ENCODE results near the gene ADAMTSL2. TPM values are rescaled to one million over a fixed set of nuclear protein-coding genes. Genes with fewer than 3 reads are reported as not detected.

Gene ADAMTSL2
- total RNA-seq, 1 donor from 2014 or later = 14.0 TPM

GRCh38 chr9:133535306-133535877 lies 888 bp downstream of the ADAMTSL2 start:
- no peak for DNase-seq (ENCODE audit: low spot score)

- no peak for DNase-seq (ENCODE audit: low spot score)
Measured at GRCh38 chr9:133536080-133536479, 1.6 kb downstream of the ADAMTSL2 start.

GRCh38 chr9:133536536-133536935 lies 2.0 kb downstream of the ADAMTSL2 start:
- DNase-seq (ENCODE audit: low spot score) = no peak

- DNase-seq (ENCODE audit: low spot score) = no peak
Measured at GRCh38 chr9:133537257-133537656, 2.8 kb downstream of the ADAMTSL2 start.

- DNase-seq (ENCODE audit: low spot score) = no peak
Measured at GRCh38 chr9:133538176-133538575, 3.7 kb downstream of the ADAMTSL2 start.

- no peak for DNase-seq (ENCODE audit: low spot score)
Measured at GRCh38 chr9:133538851-133539833, 4.6 kb downstream of the ADAMTSL2 start.

- no peak for DNase-seq (ENCODE audit: low spot score)
Measured at GRCh38 chr9:133539991-133540697, 5.6 kb downstream of the ADAMTSL2 start.

GRCh38 chr9:133540698-133541025 lies 6.2 kb downstream of the ADAMTSL2 start:
- DNase-seq (ENCODE audit: low spot score) = no peak

- DNase-seq (ENCODE audit: low spot score) = no peak
Measured at GRCh38 chr9:133542002-133542401, 7.5 kb downstream of the ADAMTSL2 start.

- DNase-seq (ENCODE audit: low spot score) = no peak
Measured at GRCh38 chr9:133543772-133544467, 9.4 kb downstream of the ADAMTSL2 start.

- no peak for DNase-seq (ENCODE audit: low spot score)
Measured at GRCh38 chr9:133545494-133546286, 11.2 kb downstream of the ADAMTSL2 start.

GRCh38 chr9:133546287-133546680 lies 11.8 kb downstream of the ADAMTSL2 start:
- DNase-seq (ENCODE audit: low spot score) = no peak

GRCh38 chr9:133547116-133547515 lies 12.6 kb downstream of the ADAMTSL2 start:
- DNase-seq (ENCODE audit: low spot score) = no peak

- DNase-seq (ENCODE audit: low spot score) = no peak
Measured at GRCh38 chr9:133551446-133551845, 16.9 kb downstream of the ADAMTSL2 start.

- no peak for DNase-seq (ENCODE audit: low spot score)
Measured at GRCh38 chr9:133552236-133552635, 17.7 kb downstream of the ADAMTSL2 start.

GRCh38 chr9:133553123-133553522 lies 18.6 kb downstream of the ADAMTSL2 start:
- DNase-seq (ENCODE audit: low spot score) = no peak

GRCh38 chr9:133553973-133554713 lies 19.6 kb downstream of the ADAMTSL2 start:
- no peak for DNase-seq (ENCODE audit: low spot score)

GRCh38 chr9:133554729-133555128 lies 20.2 kb downstream of the ADAMTSL2 start:
- no peak for DNase-seq (ENCODE audit: low spot score)

GRCh38 chr9:133556354-133556753 lies 21.9 kb downstream of the ADAMTSL2 start:
- DNase-seq (ENCODE audit: low spot score) = no peak

GRCh38 chr9:133557581-133557980 lies 23.1 kb downstream of the ADAMTSL2 start:
- DNase-seq (ENCODE audit: low spot score) = no peak

Measured in mucosa of gallbladder (tissue), 1 donor.